C4-2B (cell line): ENCODE measurements around the gene LRP1B.
"Not testable (repeated sequence)": the region's sequence is repeated elsewhere in the genome, so short reads cannot be mapped to it uniquely, and the experiment has no call there.

Experiments used
- H3K27ac ChIP-seq: fragments of 450-650 bp; 2 replicates; pipeline ENCODE4 v1.5.1; 2017
- ZFX ChIP-seq: fragments of 450-650 bp; IDR thresholded peaks from 2 replicates; pipeline ENCODE4 v1.6.1; 2017
- TF ChIP-seq, protein P1 (sequence below): fragments of 450-650 bp; conservative IDR thresholded peaks from 2 replicates; pipeline ENCODE4 v1.5.1; 2017; ENCODE audit warnings: mild to moderate bottlenecking

Gene LRP1B

DNA sequence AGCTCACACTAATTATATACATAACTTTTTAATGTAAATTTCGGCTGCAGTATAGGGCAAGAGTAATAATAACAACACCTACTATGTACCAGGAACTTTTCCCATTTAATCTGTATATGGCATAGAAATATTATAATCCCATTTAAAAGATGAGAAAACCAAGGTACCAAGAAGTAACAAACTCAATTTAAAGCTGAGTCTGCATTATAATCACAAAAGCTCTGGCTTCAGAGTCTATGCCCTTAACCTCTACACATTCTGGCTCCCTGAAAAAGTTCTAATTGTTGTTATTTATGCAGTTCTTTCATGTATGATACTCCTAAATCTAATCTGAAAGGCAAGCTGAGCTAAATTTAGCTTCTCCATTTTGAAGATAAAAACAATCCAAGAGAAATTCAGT is 1675.5 kb downstream of the LRP1B start:
- H3K27ac ChIP-seq, result no peak overlapping the region
- TF ChIP-seq, protein P1, sequence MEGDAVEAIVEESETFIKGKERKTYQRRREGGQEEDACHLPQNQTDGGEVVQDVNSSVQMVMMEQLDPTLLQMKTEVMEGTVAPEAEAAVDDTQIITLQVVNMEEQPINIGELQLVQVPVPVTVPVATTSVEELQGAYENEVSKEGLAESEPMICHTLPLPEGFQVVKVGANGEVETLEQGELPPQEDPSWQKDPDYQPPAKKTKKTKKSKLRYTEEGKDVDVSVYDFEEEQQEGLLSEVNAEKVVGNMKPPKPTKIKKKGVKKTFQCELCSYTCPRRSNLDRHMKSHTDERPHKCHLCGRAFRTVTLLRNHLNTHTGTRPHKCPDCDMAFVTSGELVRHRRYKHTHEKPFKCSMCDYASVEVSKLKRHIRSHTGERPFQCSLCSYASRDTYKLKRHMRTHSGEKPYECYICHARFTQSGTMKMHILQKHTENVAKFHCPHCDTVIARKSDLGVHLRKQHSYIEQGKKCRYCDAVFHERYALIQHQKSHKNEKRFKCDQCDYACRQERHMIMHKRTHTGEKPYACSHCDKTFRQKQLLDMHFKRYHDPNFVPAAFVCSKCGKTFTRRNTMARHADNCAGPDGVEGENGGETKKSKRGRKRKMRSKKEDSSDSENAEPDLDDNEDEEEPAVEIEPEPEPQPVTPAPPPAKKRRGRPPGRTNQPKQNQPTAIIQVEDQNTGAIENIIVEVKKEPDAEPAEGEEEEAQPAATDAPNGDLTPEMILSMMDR, result no peak
- TF ChIP-seq ZFX, result no peak

DNA sequence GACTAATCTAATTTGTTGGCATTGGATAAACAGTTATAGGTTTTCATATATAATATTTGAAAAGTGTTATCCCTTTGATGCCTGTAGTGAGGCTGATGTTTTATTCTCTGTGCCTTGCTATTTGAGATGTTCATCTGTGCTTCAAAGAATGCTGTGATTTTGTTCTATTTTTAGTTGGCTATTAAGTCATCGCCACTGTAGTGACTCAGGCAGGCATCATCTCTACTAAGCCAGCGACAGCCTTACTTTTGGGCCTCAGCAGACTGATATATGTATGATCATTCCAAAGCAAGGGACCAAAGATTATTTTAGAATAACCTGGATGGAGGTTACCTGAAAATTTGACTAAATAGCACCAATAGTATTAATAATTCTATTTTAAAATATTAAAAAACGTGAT is 1676.1 kb downstream of the LRP1B start:
- no peak for TF ChIP-seq ZFX
- TF ChIP-seq, protein P1, result no peak
- no peak overlapping the region for H3K27ac ChIP-seq

DNA sequence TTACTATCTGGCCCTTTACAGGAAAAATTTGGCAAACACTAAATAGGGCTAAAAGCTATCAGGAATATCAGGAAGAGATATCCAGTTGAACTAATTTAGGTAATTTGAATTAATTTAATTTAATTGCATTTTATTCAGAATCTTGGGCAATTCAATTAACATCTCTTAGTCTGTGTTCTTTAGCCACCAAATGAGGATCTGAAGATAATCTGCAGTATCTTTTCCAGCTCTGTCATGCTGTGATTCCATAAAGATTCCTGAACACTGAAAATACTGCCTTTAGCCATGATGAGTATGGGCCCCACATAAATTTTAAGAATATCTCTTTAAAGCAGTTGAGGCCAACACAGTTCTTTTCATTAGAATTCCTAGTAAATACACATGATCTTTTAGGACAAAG is 1679.5 kb downstream of the LRP1B start:
- TF ChIP-seq, protein P1, result no peak
- no peak for TF ChIP-seq ZFX
- no peak overlapping the region for H3K27ac ChIP-seq

DNA sequence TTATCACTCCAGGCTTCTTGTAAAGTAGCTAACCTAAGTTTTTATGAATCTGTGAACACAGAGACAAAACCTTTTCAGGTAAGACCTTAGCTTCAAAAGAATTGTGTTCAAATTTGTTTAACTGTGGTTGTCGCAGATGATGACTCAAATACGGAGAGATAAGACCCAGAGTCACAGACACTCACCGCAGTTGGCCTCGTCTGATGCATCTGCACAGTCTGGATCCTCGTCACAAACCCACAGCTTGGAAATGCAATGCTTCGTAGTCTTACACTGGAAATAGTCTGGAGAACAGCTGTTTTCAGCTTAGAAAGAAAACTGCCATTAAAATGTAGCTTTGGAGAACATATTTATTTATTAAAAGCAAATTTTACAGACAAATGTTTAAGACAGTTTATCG is 1688.5 kb downstream of the LRP1B start:
- H3K27ac ChIP-seq, result no peak overlapping the region
- TF ChIP-seq, protein P1, result no peak
- no peak for TF ChIP-seq ZFX

DNA sequence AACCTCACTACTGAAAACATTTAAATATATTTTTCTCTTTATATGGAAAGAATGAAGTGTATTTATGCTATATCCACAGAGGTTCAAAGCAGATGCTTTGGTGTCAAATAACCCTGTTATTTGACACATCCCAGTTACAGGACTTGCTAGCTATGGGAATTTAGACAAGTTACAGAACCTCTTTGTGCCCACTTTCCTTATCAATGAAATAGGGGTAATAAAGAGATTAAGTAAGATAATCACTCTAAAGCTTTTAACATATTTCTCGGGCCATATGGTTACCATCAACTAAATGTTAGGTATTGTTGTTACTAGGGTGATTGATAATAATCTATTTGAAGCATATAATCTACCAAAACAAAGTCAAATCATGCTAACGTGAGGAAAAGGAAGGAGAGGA is 1690.0 kb downstream of the LRP1B start:
- no peak for TF ChIP-seq ZFX
- TF ChIP-seq, protein P1, result no peak
- H3K27ac ChIP-seq, result no peak overlapping the region

DNA sequence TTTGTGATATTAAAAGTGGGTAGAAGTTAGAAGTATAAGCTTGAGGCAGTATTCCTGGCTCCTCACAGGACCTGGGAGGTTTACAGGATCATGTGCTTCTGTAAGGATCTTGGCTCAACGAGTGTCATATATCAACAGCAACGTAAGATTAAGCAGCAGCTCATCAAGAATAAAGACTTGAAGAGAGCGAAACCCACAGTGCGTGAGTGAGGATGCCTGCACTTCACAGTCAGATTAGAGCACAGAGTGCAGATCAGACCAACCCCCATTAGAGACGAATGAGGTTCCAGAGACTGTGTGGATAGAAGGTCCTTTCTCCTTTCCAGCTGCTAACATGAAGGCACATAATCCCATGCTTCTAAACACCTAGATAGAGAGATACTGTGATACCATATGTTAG is 1693.9 kb downstream of the LRP1B start:
- TF ChIP-seq ZFX, result no peak
- TF ChIP-seq, protein P1, result no peak
- no peak overlapping the region for H3K27ac ChIP-seq

DNA sequence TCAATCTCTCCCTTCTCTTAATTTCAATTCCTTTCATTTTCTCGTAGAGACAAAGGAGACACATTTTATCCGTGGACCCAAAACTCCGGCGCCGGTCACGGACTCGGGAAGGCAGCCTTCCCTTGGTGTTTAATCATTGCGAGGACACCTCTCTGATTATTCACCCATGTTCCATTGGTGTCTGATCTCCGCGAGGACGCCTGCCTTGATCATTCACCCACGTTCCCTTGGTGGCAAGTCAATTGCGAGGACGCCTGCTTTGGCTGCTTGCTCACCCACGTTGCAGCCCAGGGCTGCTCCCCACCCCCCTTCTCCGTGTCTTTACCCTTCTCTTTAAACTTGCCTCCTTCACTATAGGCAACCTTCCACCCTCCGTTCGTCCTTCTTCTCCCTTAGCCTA is 1703.8 kb downstream of the LRP1B start:
- not testable (repeated sequence) for H3K27ac ChIP-seq

DNA sequence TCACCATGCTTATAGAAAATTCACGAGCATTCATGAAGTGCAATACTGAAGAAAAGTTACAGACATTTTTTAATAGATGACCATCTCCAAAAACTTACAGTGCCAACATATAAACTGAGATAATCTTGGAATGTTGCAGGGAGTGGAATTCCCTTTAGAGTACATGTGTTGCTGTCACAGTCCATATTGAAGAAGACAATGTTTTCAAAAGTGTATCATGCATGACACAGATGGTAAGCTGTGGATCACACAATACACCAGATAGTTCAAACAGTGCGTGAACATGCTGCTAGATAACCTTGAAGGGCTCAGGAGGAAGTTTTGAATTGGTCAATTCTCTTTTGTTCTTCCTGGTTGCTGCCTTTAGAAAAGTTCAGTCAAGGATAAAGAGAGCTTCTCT is 1706.3 kb downstream of the LRP1B start:
- no peak for TF ChIP-seq ZFX
- TF ChIP-seq, protein P1, result no peak
- no peak overlapping the region for H3K27ac ChIP-seq
